ENCODE data around the gene CAMTA1. TPM values are rescaled to one million over a fixed set of nuclear protein-coding genes. Genes with fewer than 3 reads are reported as not detected.

CAMTA1 gene
- total RNA-seq, 1 experiment from 2014 or later: 102 TPM

- no peak for DNase-seq (ENCODE audit: low read depth)
- in situ Hi-C loops (cut with HindIII; ENCODE audit: low pct_unique_long_range_greater_than_20kb, low sequenced_read_pairs): no loop called here
These were observed 300.9 kb downstream of the CAMTA1 start for GRCh38 chr1:7086106-7086505.

DNA sequence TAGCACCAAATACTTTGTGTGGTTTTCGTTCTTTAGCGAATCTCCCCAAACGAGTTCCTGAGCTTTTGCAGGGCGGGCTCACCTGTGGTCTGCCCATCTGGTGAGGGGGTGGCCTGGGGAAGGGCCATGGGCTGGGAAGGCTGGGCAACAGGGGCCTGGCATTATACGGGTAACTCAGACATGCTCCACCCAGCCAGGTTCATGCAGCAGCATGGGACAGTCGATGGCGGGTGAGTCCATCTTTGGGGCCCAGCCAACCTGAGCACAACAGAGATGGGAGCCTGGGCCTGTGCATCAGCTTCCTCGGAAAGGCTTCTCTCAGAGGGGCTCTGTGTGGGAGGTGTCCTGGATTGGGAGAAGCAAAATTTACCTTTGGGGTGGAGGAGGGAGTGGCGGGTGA, 302.6 kb downstream of the CAMTA1 start:
- in situ Hi-C loops (cut with HindIII; ENCODE audit: low pct_unique_long_range_greater_than_20kb, low sequenced_read_pairs): no loop called here
- no peak for DNase-seq (ENCODE audit: low read depth)

DNA sequence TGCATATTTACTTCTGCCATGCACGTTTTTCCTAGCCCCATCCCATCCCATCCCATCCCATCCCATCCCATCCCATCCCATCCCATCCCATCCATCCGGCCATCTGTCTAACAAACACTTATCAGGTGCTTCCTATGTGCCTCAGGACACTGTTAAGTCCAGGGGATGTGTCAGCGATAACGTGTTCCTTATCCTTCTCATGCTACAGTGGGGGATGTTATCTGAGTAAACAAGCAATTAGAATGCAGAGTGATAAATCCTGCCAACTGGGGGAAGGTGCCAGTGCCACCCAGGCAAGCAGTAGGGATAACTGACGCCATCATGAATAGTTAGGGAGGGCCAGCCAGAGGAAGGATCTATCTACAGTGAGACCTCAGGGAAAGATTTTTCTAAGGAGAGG, 304.2 kb downstream of the CAMTA1 start:
- in situ Hi-C loops (cut with HindIII; ENCODE audit: low pct_unique_long_range_greater_than_20kb, low sequenced_read_pairs): no loop called here
- DNase-seq (ENCODE audit: low read depth): no peak

DNA sequence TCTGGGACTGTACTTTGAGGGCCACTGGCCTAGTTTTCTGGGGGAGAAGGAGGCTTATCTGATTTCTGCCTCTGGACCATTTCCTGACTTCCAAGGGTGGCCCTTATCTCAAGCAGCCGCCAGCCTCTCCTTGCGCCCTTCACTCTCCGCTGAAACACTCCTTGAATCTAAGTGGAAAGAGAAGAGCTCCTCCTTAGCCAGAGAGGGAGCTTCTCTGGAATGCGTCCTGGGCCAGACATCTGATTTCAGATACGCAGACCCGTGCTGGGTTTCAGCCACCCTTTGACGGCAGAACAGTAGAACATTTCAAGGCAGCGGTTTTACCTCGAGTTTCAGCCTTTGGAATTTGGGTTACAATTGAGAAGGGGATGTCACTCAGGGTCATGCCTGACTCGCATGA, 308.0 kb downstream of the CAMTA1 start:
- in situ Hi-C loops (cut with HindIII; ENCODE audit: low pct_unique_long_range_greater_than_20kb, low sequenced_read_pairs): no loop called here
- no peak for DNase-seq (ENCODE audit: low read depth)

DNA sequence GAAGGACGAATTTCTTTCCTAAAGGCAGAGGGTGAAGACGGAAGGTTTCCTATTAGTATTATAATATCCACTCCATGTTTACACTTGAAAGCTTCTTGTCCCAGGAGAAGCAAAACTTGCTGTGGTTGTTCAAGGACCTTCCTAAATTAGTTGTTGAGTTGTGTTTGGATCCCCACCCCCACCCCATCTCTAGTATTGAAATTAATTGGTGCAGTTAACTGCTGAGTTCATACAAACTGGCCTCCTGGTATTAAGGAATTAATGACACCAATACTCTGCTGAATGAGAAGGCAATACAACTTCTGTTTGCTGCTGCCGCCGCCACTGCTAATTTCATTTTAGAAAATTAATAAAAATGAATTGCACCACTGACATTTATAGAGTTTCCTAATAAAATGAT, 308.8 kb downstream of the CAMTA1 start:
- DNase-seq (ENCODE audit: low read depth): no peak
- in situ Hi-C loops (cut with HindIII; ENCODE audit: low pct_unique_long_range_greater_than_20kb, low sequenced_read_pairs): no loop called here

DNA sequence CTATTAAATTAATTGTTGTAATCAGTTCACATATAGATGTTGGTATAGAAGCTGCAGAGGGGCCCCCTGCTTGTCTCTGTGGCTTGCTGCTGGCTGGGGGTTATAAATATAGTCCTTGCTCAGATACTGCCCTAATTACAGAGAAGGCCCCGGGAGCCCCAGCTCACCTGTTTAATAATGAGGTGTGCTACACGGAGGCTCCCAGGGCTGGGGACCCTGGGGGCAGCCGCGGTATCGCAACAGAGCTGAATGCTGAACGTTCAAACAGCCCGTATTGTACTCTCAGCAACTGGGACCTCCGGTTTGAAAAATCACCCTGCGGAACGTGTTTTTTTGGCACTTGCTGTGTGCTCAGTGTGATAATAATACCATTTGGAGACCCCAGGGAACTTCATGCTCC, 309.3 kb downstream of the CAMTA1 start:
- in situ Hi-C loops (cut with HindIII; ENCODE audit: low pct_unique_long_range_greater_than_20kb, low sequenced_read_pairs): no loop called here
- DNase-seq (ENCODE audit: low read depth): no peak

GRCh38 chr1:7095343-7095964, 310.2 kb downstream of the CAMTA1 start:
- in situ Hi-C loops (cut with HindIII; ENCODE audit: low pct_unique_long_range_greater_than_20kb, low sequenced_read_pairs): no loop called here
- DNase-seq (ENCODE audit: low read depth): no peak

GRCh38 chr1:7097938-7098592, 312.8 kb downstream of the CAMTA1 start:
- DNase-seq (ENCODE audit: low read depth): no peak
- in situ Hi-C loops (cut with HindIII; ENCODE audit: low pct_unique_long_range_greater_than_20kb, low sequenced_read_pairs): no loop called here

DNA sequence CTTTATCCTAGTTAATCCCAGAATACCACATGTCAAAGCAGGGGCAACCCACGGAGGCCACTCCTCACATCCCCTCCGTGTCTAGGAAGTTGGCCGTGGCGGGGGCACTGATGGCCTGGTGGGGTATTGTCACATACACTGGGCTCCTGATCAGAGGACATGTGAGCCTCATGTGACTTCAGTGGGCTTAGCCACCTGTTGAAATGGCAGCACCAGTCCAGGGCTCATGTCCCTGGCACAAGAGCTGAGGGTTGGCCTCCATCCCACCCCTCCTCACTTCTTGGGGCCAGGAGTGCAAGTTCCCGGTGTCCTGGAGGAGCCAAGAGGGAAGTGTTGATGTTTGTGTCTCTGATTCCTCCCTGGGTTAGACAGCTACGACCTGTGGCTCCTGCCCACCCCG, 313.4 kb downstream of the CAMTA1 start:
- DNase-seq (ENCODE audit: low read depth): no peak
- in situ Hi-C loops (cut with HindIII; ENCODE audit: low pct_unique_long_range_greater_than_20kb, low sequenced_read_pairs): no loop called here

DNA sequence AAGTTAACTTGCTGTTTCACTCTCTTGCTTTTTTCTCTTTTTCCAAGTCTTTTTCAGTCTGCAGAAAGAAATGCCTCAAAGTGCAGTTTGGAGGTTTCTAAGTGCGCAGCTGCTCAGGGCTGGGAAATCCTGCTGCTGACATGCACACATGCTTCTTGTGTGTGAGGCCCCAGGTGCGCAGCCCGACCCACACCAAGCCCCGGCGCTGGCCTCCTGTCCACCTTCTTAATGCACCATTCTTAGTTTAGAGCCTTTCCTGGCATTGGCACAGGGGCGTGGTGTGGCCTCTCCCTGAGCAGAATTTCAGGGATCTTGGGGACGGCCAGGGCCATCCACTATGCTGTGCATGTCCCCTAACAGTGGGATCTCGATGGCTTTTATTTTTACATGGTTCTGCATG, 315.2 kb downstream of the CAMTA1 start:
- DNase-seq (ENCODE audit: low read depth): no peak
- in situ Hi-C loops (cut with HindIII; ENCODE audit: low pct_unique_long_range_greater_than_20kb, low sequenced_read_pairs): no loop called here

DNA sequence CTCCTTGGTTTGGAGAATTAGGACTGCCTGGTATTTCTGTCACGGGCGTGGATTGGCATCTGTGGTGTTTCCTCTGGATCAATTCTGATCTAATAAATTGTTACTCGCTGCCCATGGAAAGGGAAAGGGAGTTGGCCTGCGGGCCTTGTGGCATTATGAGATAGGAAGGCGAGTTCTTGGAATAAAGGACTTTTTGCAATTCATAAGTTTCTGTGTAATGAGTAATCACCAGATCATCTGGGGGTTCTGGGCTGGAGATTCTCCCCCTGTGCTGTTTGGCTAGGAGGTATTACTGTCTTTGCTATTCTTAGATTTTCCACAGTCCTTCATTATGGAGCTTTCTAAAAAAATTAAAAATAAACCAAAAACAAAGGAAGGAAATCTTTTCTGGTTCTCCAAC, 315.9 kb downstream of the CAMTA1 start:
- in situ Hi-C loops (cut with HindIII; ENCODE audit: low pct_unique_long_range_greater_than_20kb, low sequenced_read_pairs): no loop called here
- no peak for DNase-seq (ENCODE audit: low read depth)

DNA sequence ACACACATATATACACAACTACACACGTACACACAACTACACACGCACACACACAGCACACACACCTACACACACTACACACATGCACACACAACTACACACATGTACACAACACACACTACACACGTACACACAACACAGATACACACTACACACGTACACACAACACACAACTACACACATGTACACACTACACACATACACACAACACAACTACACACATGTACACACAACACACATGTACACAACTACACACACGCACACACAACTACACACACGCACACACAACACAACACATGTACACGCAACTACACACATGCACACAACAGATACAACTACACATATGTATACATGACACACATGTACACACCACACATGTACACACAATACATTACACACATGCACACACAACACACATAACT, 318.1 kb downstream of the CAMTA1 start:
- in situ Hi-C loops (cut with HindIII; ENCODE audit: low pct_unique_long_range_greater_than_20kb, low sequenced_read_pairs): no loop called here
- no peak for DNase-seq (ENCODE audit: low read depth)

GRCh38 chr1:7103874-7104273, 318.6 kb downstream of the CAMTA1 start:
- DNase-seq (ENCODE audit: low read depth): no peak
- in situ Hi-C loops (cut with HindIII; ENCODE audit: low pct_unique_long_range_greater_than_20kb, low sequenced_read_pairs): no loop called here

DNA sequence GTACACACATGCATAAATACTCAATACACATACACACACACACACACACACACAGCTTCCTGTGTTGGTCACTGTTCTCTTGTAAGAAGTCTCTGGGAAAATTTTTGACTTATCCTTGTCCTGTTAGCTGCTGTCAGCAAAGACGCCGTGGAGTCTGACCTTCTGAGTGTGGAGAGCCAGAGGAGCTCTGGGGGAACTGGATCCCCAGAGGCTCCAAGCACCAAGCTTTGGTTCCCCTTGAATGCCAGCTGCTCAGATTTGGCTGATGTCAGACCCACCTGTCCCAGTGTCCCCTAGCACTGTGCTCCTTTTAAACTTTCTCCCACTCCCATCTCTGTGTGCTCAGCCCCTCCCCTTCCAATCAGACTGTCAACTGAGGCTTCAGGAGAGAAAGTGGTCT, 319.1 kb downstream of the CAMTA1 start:
- in situ Hi-C loops (cut with HindIII; ENCODE audit: low pct_unique_long_range_greater_than_20kb, low sequenced_read_pairs): no loop called here
- no peak for DNase-seq (ENCODE audit: low read depth)

DNA sequence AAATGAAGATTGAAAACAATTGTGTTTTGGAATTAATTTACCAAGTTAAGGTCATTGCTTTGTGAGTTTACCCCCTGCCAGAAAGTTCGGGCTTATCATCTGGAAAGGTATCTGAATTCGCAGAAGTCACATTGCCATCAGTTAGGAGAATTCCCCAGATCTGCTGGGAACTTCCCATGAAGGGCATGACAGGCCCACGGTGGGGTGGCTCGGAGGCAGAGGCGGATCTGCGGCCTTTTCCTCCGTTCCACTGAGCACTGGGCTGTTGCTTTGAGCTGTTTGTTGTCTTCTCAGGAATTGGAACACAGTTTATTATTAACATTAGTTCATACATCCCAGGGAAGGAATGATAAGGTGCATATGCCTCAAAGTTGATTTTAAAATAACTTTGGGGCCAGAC, 320.0 kb downstream of the CAMTA1 start:
- in situ Hi-C loops (cut with HindIII; ENCODE audit: low pct_unique_long_range_greater_than_20kb, low sequenced_read_pairs): no loop called here

GRCh38 chr1:7106442-7107108, 321.3 kb downstream of the CAMTA1 start:
- in situ Hi-C loops (cut with HindIII; ENCODE audit: low pct_unique_long_range_greater_than_20kb, low sequenced_read_pairs): no loop called here
- DNase-seq (ENCODE audit: low read depth): no peak

More for the DNA sequence above, 320.0 kb downstream of the CAMTA1 start:
- no peak for DNase-seq (ENCODE audit: low read depth)

- DNase-seq (ENCODE audit: low read depth): no peak
- in situ Hi-C loops (cut with HindIII; ENCODE audit: low pct_unique_long_range_greater_than_20kb, low sequenced_read_pairs): no loop called here
These were observed 322.0 kb downstream of the CAMTA1 start for GRCh38 chr1:7107109-7107830.

DNA sequence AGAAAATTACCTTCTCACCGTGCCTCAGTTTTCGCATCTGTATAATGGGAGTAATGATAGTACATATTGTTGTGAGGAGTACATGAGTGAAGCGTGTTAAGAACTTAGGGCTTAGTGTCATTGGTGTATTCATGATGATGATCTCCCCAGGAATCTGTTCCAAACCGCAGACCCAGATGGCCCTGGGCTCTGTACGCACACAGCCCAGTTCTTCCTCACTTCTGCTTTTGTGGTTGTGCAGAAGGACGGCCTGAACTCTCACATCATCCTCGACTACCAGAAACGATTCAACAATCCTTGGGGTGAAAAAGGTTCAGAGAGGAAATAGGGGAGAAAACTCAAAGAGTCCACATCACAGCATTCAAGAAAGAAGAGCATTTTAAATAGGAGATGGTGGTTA, 323.0 kb downstream of the CAMTA1 start:
- no peak for DNase-seq (ENCODE audit: low read depth)
- in situ Hi-C loops (cut with HindIII; ENCODE audit: low pct_unique_long_range_greater_than_20kb, low sequenced_read_pairs): no loop called here

GRCh38 chr1:7109901-7110300, 324.6 kb downstream of the CAMTA1 start:
- in situ Hi-C loops (cut with HindIII; ENCODE audit: low pct_unique_long_range_greater_than_20kb, low sequenced_read_pairs): no loop called here

More at GRCh38 chr1:7109901-7110300, 324.6 kb downstream of the CAMTA1 start:
- no peak for DNase-seq (ENCODE audit: low read depth)

All from Caki2 (cell line).